NCI-H1436 (cell line): ENCODE measurements around the gene MYL6.
"Not testable (repeated sequence)": the region's sequence is repeated elsewhere in the genome, so short reads cannot be mapped to it uniquely, and the experiment has no call there.

Source experiments
- DNase-seq: peaks from one replicate; lab custom pipeline; 2025; lab: John Stamatoyannopoulos, UW

MYL6 gene

GRCh38 chr12:56158029-56158925 lies at the start of gene MYL6:
Gene MYL6 (plus strand): TSS chr12:56158359. CDS start chr12:56158402, 43 bp downstream.
- DNase-seq: peak; percentile 98

- DNase-seq: no peak
Measured at GRCh38 chr12:56110571-56110970, 47.6 kb upstream of the MYL6 start.

DNA sequence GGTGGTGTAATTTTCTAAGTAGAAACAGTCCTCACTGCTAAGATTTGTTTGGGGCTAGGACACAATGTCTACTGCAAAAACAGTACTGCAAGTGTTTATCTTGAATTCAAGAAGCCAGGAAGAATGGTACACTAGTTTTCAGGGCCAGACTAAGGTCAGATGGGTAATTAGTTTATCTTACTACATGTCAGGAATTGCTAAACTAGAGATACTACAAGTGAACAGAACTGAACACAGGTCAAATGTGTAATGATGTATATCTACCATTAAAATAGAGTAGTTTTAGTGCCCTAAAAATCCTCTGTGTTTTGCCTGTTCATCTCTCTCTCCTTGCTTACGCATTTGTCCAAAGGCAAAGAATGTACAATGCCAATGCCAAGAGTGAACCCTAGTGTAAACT lies 44.1 kb upstream of the MYL6 start:
- no peak for DNase-seq

DNA sequence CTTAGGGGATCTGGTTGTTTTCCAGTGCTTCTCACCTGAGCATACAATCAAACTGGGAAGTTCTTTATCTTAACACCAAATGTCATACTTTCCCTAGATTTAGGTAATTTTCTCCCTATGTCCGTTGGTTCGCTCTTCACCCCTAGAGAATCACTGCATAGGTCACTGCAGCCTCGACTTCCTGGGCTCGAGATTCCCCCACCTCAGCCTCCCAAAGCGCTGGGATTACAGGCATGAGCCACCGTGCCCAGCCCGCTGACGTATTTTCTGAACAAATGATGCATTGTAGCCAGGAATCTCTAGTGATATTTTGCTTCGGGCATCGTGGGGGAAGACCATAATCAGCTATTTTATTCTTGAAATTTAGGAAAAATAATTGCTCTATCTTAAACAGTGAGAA lies 42.8 kb upstream of the MYL6 start:
- DNase-seq: no peak

DNA sequence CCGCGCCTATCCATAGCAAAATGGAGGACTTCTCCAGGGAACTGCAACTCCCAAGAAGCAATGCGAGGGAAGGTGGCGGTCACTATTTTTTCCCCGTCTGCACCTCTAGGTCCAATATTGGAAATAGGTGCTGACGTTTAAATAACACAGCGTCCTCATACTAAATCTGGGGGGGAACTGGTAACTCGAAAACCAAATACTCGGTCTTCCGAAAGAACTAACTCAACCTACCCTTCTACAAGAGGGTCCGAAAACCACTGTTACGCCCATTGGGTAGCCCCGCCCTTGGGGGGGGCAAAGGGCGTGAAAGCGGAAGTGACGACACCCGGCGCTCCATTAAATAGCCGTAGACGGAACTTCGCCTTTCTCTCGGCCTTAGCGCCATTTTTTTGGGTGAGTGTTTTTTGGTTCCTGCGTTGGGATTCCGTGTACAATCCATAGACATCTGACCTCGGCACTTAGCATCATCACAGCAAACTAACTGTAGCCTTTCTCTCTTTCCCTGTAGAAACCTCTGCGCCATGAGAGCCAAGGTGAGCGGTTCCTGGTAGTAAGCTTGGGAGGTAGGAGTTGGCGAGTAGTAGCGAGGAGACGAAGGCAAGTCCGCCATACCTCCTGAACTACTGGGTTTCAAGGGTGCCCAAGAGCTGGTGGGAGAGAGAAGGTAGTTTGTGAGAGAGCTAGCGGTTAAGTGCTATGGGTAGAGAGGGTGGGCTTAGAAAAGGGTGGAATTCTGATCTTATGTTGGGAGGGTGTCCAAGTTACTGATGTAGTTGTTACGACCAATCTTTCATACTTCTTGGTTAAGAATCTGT lies 41.7 kb upstream of the MYL6 start, which contains the start of gene RPL41:
Gene RPL41, plus strand, starts transcription at position 367 of the 815 bp plus-strand sequence.
- peak; percentile 92 for DNase-seq

- DNase-seq: not testable (repeated sequence)
Measured at GRCh38 chr12:56117082-56117706, 41.0 kb upstream of the MYL6 start.

GRCh38 chr12:56117778-56118687 lies 40.1 kb upstream of the MYL6 start, which contains the start of gene ZC3H10:
Gene ZC3H10 (plus strand): TSS chr12:56118266. CDS start chr12:56120563, 2,297 bp downstream.
- DNase-seq: peak; percentile 100

- no peak for DNase-seq
Measured at GRCh38 chr12:56118688-56119357, 39.3 kb upstream of the MYL6 start.

DNA sequence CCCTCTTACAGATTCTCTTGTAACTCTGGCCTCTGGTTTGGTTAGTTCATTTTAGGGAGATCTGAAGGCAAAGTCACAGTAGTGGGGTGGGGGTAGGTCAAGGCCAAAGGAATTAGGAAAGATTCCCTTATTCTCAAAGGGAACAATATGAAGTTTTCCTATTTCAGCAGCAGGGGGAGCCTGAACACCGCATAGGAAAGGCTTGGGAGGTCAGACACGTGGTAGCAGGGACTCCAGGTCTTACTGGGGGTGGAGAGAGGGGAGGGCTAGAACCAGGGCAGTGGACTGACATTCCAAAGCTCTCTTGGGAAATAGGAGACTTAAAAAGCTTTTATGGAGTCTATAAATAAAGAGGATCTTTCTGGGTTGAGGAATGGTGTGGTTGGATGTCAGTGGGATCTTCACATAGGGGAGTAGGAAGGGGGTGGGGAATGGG lies 38.8 kb upstream of the MYL6 start:
- peak; percentile 47 for DNase-seq

GRCh38 chr12:56120158-56120846 lies 37.9 kb upstream of the MYL6 start:
- no peak for DNase-seq

DNA sequence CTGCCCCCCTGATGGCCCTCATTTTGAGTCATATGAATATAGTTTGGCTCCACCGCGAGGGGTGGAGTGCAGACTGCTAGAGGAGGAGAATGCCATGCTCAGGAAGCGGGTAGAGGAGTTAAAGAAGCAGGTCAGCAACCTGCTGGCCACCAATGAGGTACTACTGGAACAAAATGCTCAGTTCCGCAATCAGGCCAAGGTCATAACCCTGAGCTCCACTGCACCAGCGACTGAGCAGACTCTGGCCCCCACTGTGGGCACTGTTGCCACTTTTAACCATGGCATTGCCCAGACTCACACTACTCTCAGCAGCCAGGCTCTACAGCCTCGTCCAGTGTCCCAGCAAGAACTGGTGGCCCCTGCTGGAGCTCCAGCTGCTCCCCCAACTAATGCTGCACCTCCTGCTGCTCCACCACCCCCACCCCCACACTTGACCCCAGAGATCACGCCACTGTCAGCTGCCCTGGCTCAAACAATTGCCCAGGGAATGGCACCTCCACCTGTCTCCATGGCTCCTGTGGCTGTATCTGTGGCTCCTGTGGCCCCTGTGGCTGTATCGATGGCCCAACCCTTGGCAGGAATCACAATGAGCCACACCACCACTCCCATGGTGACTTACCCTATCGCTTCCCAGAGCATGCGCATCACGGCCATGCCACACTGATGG lies 36.8 kb upstream of the MYL6 start:
- DNase-seq: no peak

DNA sequence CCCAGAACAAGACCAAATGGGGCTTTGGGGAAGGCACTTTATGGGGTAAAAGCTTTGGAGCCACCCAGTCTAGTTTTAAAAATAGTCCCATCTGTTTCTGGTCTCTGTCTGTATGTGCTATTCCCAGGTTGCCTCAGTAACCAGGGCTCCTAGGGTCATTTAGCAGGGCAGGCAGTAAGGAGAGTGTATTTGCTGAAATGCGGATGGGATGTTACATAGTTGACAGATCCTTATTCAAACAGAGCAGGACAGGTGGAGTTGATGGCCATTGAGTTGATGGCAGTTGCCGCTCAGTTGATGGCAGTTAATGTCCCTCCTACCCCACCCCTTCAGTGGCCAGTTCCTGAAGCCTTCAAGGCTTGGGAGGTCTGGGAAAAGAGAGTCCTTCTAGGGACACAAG lies 35.5 kb upstream of the MYL6 start:
- no peak for DNase-seq

- DNase-seq: no peak
Measured at GRCh38 chr12:56124133-56124532, 34.0 kb upstream of the MYL6 start.

GRCh38 chr12:56126732-56127239 lies 31.4 kb upstream of the MYL6 start:
- DNase-seq: no peak

- no peak for DNase-seq
Measured at GRCh38 chr12:56127485-56127887, 30.7 kb upstream of the MYL6 start.

- DNase-seq: peak; percentile 99
Measured at GRCh38 chr12:56127888-56128669, 30.1 kb upstream of the MYL6 start, which contains the start of gene ESYT1. Gene ESYT1 (plus strand): TSS chr12:56128267. CDS start chr12:56128320, 53 bp downstream.

GRCh38 chr12:56128670-56129205 lies 29.4 kb upstream of the MYL6 start:
- DNase-seq: no peak
